Measurements from ENCODE around the gene STK17A. TPM values are rescaled to one million over a fixed set of nuclear protein-coding genes. Genes with fewer than 3 reads are reported as not detected.

Gene STK17A
- total and polyA plus RNA-seq, 9 donors = 9.9 to 19.9 (median 12.7) TPM

- Histone ChIP-seq H3K4me1 (ENCODE audit: insufficient read depth) (no peaks in the 10 kb centered on the region), H3K36me3 (no peaks in the 10 kb centered on the region), H3K27me3 (no peaks in the 10 kb centered on the region), H3K9me3 (no peaks in the 10 kb centered on the region), H3K27ac (no peak overlapping the region), H3K4me3 (no peak overlapping the region)
- DNase-seq = no peak
- intact Hi-C loops (cut with DNase I) = no loop called here
- TF ChIP-seq EP300 (IDR thresholded peaks at IDR 0.05) (no peak), POLR2A (IDR thresholded peaks at IDR 0.05) (no peak)
- TF ChIP-seq, protein P1, sequence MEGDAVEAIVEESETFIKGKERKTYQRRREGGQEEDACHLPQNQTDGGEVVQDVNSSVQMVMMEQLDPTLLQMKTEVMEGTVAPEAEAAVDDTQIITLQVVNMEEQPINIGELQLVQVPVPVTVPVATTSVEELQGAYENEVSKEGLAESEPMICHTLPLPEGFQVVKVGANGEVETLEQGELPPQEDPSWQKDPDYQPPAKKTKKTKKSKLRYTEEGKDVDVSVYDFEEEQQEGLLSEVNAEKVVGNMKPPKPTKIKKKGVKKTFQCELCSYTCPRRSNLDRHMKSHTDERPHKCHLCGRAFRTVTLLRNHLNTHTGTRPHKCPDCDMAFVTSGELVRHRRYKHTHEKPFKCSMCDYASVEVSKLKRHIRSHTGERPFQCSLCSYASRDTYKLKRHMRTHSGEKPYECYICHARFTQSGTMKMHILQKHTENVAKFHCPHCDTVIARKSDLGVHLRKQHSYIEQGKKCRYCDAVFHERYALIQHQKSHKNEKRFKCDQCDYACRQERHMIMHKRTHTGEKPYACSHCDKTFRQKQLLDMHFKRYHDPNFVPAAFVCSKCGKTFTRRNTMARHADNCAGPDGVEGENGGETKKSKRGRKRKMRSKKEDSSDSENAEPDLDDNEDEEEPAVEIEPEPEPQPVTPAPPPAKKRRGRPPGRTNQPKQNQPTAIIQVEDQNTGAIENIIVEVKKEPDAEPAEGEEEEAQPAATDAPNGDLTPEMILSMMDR (IDR thresholded peaks at IDR 0.05) = no peak
- 89 to 92% (median 91%) methylated on average over 2 of the region's 2 CpGs for WGBS, 3 donors
These were observed 45.5 kb downstream of the STK17A start for GRCh38 chr7:43628431-43628830.

DNA sequence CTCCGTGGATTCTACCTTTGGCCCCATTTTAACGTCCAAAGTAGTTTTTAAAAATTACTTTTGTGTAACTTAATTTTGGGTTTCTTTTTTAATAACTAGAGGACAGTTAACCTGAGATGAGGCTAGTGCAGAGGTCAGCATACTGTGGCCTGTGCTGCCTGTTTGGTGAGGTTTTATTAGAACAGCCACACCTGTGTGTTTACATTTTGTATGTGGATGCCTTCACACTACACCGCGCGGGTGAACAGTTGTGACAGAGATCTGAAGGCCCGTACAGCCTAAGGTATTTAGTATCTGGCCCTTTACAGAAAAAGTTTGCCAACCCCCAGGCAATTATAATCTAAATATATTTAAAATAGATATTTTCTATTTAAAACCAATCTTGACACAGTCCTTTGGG, 46.9 kb downstream of the STK17A start:
- intact Hi-C loops (cut with DNase I) = no loop called here
- H3K9me3 ChIP-seq = no peaks in the 10 kb centered on the region
- no peak for TF ChIP-seq EP300 (IDR thresholded peaks at IDR 0.05)
- no peak overlapping the region for H3K27ac ChIP-seq
- no peaks in the 10 kb centered on the region for H3K27me3 ChIP-seq
- WGBS, 3 donors = 83 to 91% (median 88%) methylated on average over 6 of the region's 6 CpGs
- no peaks in the 10 kb centered on the region for H3K36me3 ChIP-seq
- H3K4me3 ChIP-seq = no peak overlapping the region
- DNase-seq = no peak
- no peaks in the 10 kb centered on the region for H3K4me1 ChIP-seq (ENCODE audit: insufficient read depth)

DNA sequence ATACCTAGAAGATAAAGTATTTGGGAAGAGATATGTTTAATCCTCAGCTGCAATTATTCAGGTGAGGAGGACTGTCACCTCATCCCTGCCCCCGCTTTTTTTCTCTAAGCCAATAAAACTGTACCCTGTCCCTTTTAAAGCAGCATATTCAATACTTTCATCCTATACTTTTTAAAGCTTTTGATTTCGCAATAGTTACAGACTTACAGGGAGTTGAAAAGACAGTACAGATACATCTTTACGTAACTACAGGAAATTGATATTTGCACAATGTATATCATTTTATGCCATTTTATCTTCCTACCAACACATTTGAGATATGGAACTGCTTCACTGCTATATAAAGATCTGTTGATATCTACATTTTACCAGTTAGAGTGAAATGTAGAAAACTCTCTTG, 47.6 kb downstream of the STK17A start:
- H3K27me3 ChIP-seq = no peaks in the 10 kb centered on the region
- intact Hi-C loops (cut with DNase I) = no loop called here
- H3K27ac ChIP-seq = no peak overlapping the region
- DNase-seq = no peak
- H3K4me3 ChIP-seq = no peak overlapping the region
- TF ChIP-seq POLR2A (IDR thresholded peaks at IDR 0.05) = no peak
- no peak for TF ChIP-seq EP300 (IDR thresholded peaks at IDR 0.05)
- TF ChIP-seq, protein P1 (IDR thresholded peaks at IDR 0.05) = no peak
- no peaks in the 10 kb centered on the region for H3K9me3 ChIP-seq
- 82 to 98% (median 96%) methylated on average over 3 of the region's 3 CpGs for WGBS, 3 donors
- H3K36me3 ChIP-seq = no peaks in the 10 kb centered on the region
- H3K4me1 ChIP-seq (ENCODE audit: insufficient read depth) = no peaks in the 10 kb centered on the region

- Histone ChIP-seq H3K9me3 (no peaks in the 10 kb centered on the region), H3K27ac (no peak overlapping the region), H3K4me3 (no peak overlapping the region), H3K27me3 (no peaks in the 10 kb centered on the region), H3K4me1 (ENCODE audit: insufficient read depth) (no peaks in the 10 kb centered on the region), H3K36me3 (no peaks in the 10 kb centered on the region)
- DNase-seq = no peak
- 93 to 99% (median 95%) methylated on average over 2 of the region's 2 CpGs for WGBS, 3 donors
- intact Hi-C loops (cut with DNase I) = no loop called here
- TF ChIP-seq EP300 (IDR thresholded peaks at IDR 0.05) (no peak), POLR2A (IDR thresholded peaks at IDR 0.05) (no peak)
- TF ChIP-seq, protein P1 (IDR thresholded peaks at IDR 0.05) = no peak
These were observed 48.7 kb downstream of the STK17A start for GRCh38 chr7:43631559-43631958.

DNA sequence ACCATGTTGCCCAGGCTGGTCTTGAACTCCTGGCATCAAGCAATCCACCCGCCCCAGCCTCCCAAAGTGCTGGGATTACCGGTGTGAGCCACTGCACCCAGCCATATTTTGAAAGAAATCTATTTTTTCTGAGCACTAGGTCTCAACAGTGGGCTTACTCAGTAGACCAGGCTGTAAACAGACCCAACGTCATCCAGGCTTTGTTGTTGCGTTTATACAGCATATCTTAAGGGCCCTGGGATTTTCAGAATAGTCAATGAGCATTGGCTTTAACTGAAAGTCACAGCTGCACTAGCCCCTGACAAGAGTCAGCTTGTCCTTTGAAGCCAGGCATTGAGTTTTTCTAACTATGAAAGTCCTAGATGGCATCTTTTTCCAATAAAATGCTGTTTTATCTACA, 49.8 kb downstream of the STK17A start:
- no peaks in the 10 kb centered on the region for H3K4me1 ChIP-seq (ENCODE audit: insufficient read depth)
- no peak overlapping the region for H3K27ac ChIP-seq
- no peaks in the 10 kb centered on the region for H3K9me3 ChIP-seq
- TF ChIP-seq, protein P1 (IDR thresholded peaks at IDR 0.05) = no peak
- TF ChIP-seq POLR2A (IDR thresholded peaks at IDR 0.05) (no peak), EP300 (IDR thresholded peaks at IDR 0.05) (no peak)
- no peaks in the 10 kb centered on the region for H3K27me3 ChIP-seq
- H3K36me3 ChIP-seq = no peaks in the 10 kb centered on the region
- no peak for DNase-seq
- 93 to 97% (median 96%) methylated on average over 4 of the region's 4 CpGs for WGBS, 3 donors
- intact Hi-C loops (cut with DNase I) = no loop called here
- H3K4me3 ChIP-seq = no peak overlapping the region

Data from ovary (tissue), 9 donors.